BJ (cell line): ENCODE measurements around the gene RIMKLA. TPM values are rescaled to one million over a fixed set of nuclear protein-coding genes. Genes with fewer than 3 reads are reported as not detected.

Experiments
- CTCF ChIA-PET: fragments of 350-600 bp; formaldehyde crosslinking; extraction: SDS; loops from one replicate; lab custom pipeline; 2021; ENCODE audit warnings: antibody characterized with exemption, inconsistent platforms; lab: Yijun Ruan, JAX
- POLR2A ChIA-PET: fragments of 300-600 bp; sonication (Branson Sonifier 250); formaldehyde crosslinking; extraction: SDS; loops from one replicate; lab custom pipeline; 2021; ENCODE audit warnings: antibody characterized with exemption; lab: Charles Lee
- DNase-seq: peaks from one replicate; pipeline ENCODE4 v3.0.0-alpha.2; 2011; ENCODE audit warnings: low read depth
- H3K27me3 ChIP-seq: 2 replicates; pipeline ENCODE4 v1.6.0; 2011; ENCODE audit warnings: low read length; ENCODE audit not compliant: control insufficient read depth, insufficient read depth
- H3K36me3 ChIP-seq: 2 replicates; pipeline ENCODE4 v1.5.1; 2011; ENCODE audit warnings: low read length; ENCODE audit not compliant: control insufficient read depth, insufficient read depth
- H3K4me3 ChIP-seq: 2 replicates; pipeline ENCODE4 v1.5.1; 2011; ENCODE audit warnings: low read depth, mild to moderate bottlenecking, control low read depth, low read length
- polyA plus RNA-seq: library from polyadenylated mRNA; depleted of rRNA; stranded (reverse); fragments of >200 nt; gene quantifications from 2 replicates; pipeline ENCODE4 v1.2.3, GENCODE V29; 2011
- TF ChIP-seq, protein P1 (sequence below): IDR thresholded peaks from 2 replicates; pipeline ENCODE4 v1.5.1; 2011; ENCODE audit warnings: low read depth, mild to moderate bottlenecking, control low read depth, inconsistent platforms, low read length, moderate library complexity; ENCODE audit not compliant: insufficient read depth

The RIMKLA gene
- polyA plus RNA-seq, 1 experiment = 0.02 TPM

DNA sequence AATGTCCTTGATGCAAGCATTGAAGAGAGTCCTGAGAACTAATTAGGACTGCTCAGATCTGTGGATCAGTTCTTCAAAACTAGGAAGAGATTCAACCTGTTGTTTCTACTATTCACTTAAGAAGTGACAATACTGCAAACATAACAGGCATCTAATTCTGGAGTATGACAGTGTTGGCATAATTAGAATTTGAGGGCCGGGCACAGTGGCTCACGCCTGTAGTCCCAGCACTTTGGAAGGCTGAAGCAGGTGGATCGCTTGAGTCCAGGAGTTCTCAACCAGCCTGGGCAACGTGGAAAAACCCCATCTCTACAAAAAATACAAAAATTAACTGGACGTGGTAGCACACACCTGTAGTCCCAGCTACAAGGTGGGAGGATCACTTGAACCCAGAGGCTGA is 37.5 kb upstream of the RIMKLA start:
- H3K36me3 ChIP-seq = no peaks in the 10 kb centered on the region
- no peak overlapping the region for H3K4me3 ChIP-seq
- TF ChIP-seq, protein P1, sequence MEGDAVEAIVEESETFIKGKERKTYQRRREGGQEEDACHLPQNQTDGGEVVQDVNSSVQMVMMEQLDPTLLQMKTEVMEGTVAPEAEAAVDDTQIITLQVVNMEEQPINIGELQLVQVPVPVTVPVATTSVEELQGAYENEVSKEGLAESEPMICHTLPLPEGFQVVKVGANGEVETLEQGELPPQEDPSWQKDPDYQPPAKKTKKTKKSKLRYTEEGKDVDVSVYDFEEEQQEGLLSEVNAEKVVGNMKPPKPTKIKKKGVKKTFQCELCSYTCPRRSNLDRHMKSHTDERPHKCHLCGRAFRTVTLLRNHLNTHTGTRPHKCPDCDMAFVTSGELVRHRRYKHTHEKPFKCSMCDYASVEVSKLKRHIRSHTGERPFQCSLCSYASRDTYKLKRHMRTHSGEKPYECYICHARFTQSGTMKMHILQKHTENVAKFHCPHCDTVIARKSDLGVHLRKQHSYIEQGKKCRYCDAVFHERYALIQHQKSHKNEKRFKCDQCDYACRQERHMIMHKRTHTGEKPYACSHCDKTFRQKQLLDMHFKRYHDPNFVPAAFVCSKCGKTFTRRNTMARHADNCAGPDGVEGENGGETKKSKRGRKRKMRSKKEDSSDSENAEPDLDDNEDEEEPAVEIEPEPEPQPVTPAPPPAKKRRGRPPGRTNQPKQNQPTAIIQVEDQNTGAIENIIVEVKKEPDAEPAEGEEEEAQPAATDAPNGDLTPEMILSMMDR = no peak
- ChIA-PET CTCF (no interaction called here), POLR2A (no interaction called here)
- no peaks in the 10 kb centered on the region for H3K27me3 ChIP-seq
- no peak for DNase-seq

DNA sequence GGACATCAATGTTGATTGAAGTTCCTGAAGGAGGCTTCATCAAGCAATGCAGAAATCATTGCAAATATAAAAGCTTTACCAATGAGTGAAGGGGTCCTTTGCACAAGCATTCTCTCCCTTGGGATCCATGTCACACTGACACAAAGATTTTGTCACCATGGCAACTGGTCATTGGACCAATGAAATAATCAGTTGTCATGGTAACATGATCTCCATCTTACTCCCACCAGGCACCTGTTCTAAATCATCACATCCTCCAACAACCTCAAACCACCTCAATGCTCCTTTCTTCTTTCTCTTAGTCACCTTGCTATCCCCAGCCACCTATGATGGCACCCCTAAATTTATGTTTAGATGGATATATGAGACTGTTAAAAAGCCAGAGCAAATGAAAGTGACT is 32.1 kb upstream of the RIMKLA start:
- Histone ChIP-seq H3K36me3 (no peaks in the 10 kb centered on the region), H3K4me3 (no peak overlapping the region), H3K27me3 (peaks cover 2% of the 10 kb centered on the region; the same call in 1 of the 2 replicates)
- TF ChIP-seq, protein P1 = no peak
- ChIA-PET CTCF (no interaction called here), POLR2A (no interaction called here)
- DNase-seq = no peak

DNA sequence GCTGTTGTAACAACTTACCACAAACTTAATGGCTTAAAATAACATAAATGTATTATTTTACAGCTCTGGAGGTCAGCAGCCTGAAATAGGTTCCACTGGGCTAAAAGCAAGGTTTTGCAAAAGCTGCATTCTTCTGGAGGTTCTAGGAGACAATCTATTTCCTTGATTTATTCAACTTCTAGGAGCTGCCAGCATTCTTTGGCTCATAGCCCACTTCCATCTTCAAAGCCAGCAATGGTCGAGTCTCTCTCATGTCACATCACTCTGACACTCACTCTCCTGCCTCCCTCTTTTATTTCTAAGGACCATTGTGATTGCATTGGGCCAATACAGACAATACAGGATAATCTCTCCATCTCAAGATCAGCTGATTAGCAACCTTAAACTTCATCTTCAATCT is 30.5 kb upstream of the RIMKLA start:
- Histone ChIP-seq H3K27me3 (peaks cover 2% of the 10 kb centered on the region; the same call in 1 of the 2 replicates), H3K36me3 (no peaks in the 10 kb centered on the region), H3K4me3 (no peak overlapping the region)
- TF ChIP-seq, protein P1 = no peak
- DNase-seq = no peak
- POLR2A ChIA-PET = no interaction called here
- CTCF ChIA-PET = no interaction called here

DNA sequence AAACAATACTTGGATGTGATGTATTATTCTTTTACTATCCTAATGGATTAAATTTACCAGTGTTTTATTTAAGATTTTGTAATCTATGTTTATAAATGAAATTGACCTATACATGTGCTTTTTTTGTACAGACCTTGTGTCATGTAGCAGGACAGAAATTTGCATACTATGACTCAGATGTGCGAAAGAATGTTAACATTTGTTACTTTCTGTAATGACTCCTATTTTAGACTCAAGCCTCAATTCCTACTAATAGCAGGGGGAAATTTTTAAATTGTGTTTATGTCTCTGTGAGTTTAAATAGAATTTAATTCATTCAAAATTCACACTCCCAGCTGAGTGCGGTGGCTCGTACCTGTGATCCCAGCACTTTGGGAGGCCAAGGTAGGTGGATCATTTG is 21.8 kb upstream of the RIMKLA start:
- ChIA-PET POLR2A (no interaction called here), CTCF (interaction anchor here (1.2 kb wide), 1 partner anchor 190 kb away, joined by 3 read pairs; no protein-coding TSS in a partner anchor)
- no peak for DNase-seq
- Histone ChIP-seq H3K27me3 (no peaks in the 10 kb centered on the region; the same call in 1 of the 2 replicates), H3K4me3 (no peak overlapping the region), H3K36me3 (no peaks in the 10 kb centered on the region)
- TF ChIP-seq, protein P1 = no peak

DNA sequence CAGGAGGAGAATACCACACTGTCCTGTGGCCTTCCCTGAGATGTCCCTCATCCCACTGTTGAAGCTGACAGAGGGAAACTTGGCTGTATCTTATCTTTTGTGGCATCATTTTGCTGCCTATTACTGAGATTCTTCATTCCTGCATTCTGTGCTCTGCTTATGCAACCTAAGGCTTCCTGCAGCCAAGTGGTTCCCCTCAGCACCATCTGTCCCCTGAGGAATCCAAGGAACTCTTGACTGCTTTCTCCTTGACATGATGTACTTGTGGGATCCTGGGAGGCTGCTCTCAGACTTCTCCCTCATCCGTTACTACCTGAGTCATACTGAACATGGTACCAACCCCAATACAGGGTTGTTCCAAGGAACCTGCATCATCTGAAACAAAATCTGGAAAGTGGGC is 21.1 kb upstream of the RIMKLA start:
- H3K36me3 ChIP-seq = no peaks in the 10 kb centered on the region
- no peak overlapping the region for H3K4me3 ChIP-seq
- ChIA-PET POLR2A (no interaction called here), CTCF (interaction anchor here (1.2 kb wide), 1 partner anchor 18 kb away, joined by 3 read pairs; no protein-coding TSS in a partner anchor)
- TF ChIP-seq, protein P1 = no peak
- H3K27me3 ChIP-seq = no peaks in the 10 kb centered on the region; the same call in 1 of the 2 replicates
- DNase-seq = no peak
